GM21447 (cell line): ENCODE data around the gene SMIM28.
"Not testable (repeated sequence)": the region's sequence is repeated elsewhere in the genome, so short reads cannot be mapped to it uniquely, and the experiment has no call there.

ENCODE experiments used
- ATAC-seq: cut with Tn5 transposase; IDR thresholded peaks from one replicate; pipeline ENCODE4 v1.9.1; 2021; ENCODE audit not compliant: unreplicated experiment

The SMIM28 gene

GRCh38 chr6:138377844-138378243 is at the start of gene SMIM28:
TSS of gene SMIM28 (plus strand) at chr6:138377905. CDS start at chr6:138378073, 168 bp downstream.
- no peak for ATAC-seq

- no peak for ATAC-seq
Measured at GRCh38 chr6:138328210-138328609, 49.5 kb upstream of the SMIM28 start.

GRCh38 chr6:138330763-138331162 is 46.9 kb upstream of the SMIM28 start:
- no peak for ATAC-seq

- ATAC-seq, result no peak
Measured at GRCh38 chr6:138331444-138331843, 46.3 kb upstream of the SMIM28 start.

- ATAC-seq, result no peak
Measured at GRCh38 chr6:138331984-138332383, 45.7 kb upstream of the SMIM28 start.

- no peak for ATAC-seq
Measured at GRCh38 chr6:138334000-138334399, 43.7 kb upstream of the SMIM28 start.

- no peak for ATAC-seq
Measured at GRCh38 chr6:138334963-138335362, 42.7 kb upstream of the SMIM28 start.

- ATAC-seq, result no peak
Measured at GRCh38 chr6:138336221-138336620, 41.5 kb upstream of the SMIM28 start.

- ATAC-seq, result no peak
Measured at GRCh38 chr6:138337076-138337475, 40.6 kb upstream of the SMIM28 start.

- no peak for ATAC-seq
Measured at GRCh38 chr6:138339024-138339423, 38.7 kb upstream of the SMIM28 start.

GRCh38 chr6:138341176-138341575 is 36.5 kb upstream of the SMIM28 start:
- ATAC-seq, result no peak

- no peak for ATAC-seq
Measured at GRCh38 chr6:138343112-138343511, 34.6 kb upstream of the SMIM28 start.

- ATAC-seq, result no peak
Measured at GRCh38 chr6:138345565-138346285, 32.0 kb upstream of the SMIM28 start.

GRCh38 chr6:138346302-138347195 is 31.2 kb upstream of the SMIM28 start:
- ATAC-seq, result no peak

- ATAC-seq, result no peak
Measured at GRCh38 chr6:138347864-138348263, 29.8 kb upstream of the SMIM28 start.

- ATAC-seq, result no peak
Measured at GRCh38 chr6:138349891-138350290, 27.8 kb upstream of the SMIM28 start.

- ATAC-seq, result no peak
Measured at GRCh38 chr6:138357928-138358327, 19.8 kb upstream of the SMIM28 start.

- not testable (repeated sequence) for ATAC-seq
Measured at GRCh38 chr6:138368684-138369083, 9.0 kb upstream of the SMIM28 start.

- no peak for ATAC-seq
Measured at GRCh38 chr6:138370631-138371451, 6.9 kb upstream of the SMIM28 start.

GRCh38 chr6:138371452-138371711 is 6.3 kb upstream of the SMIM28 start:
- no peak for ATAC-seq

GRCh38 chr6:138371720-138372119 is 6.0 kb upstream of the SMIM28 start:
- ATAC-seq, result no peak
